ENCODE results near the gene SCD5.

The SCD5 gene

DNA sequence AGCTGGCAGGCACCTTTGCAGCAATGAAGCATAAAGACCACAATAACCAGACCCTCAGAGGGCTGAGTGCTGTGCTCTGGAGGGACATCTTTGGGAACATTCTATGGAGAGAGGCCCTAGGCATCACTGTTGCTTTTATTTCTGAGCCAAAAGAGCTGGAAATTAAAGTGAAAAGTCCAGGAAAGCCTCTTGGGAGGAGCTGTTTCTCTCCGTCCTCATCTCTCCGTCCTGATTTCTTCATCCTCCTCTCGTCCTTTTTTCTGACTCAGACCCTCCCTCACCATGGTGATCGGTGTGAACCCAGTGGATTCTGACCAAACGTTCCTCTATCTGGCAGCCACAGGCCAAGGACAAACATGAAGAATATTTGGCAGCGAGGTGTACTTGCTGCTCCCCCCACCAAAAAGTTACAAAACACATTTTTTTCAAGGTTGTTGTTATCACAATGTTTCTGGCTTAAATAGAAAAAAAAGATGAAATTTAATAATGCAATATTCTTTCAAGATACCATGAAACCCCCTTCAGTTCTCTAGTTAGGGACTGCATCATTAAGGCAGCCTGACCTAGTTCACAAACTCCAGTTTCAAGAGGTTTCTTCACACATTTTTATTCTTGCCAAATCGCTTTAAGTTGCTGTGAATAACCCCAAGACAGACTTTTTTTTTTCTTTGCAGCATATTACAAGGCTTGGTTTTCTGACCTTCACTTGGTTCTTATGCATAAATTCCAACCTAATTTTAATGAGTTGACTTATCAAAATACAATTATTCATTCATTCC, 80.2 kb downstream of the SCD5 start:
- DNase-seq, result no peak

DNA sequence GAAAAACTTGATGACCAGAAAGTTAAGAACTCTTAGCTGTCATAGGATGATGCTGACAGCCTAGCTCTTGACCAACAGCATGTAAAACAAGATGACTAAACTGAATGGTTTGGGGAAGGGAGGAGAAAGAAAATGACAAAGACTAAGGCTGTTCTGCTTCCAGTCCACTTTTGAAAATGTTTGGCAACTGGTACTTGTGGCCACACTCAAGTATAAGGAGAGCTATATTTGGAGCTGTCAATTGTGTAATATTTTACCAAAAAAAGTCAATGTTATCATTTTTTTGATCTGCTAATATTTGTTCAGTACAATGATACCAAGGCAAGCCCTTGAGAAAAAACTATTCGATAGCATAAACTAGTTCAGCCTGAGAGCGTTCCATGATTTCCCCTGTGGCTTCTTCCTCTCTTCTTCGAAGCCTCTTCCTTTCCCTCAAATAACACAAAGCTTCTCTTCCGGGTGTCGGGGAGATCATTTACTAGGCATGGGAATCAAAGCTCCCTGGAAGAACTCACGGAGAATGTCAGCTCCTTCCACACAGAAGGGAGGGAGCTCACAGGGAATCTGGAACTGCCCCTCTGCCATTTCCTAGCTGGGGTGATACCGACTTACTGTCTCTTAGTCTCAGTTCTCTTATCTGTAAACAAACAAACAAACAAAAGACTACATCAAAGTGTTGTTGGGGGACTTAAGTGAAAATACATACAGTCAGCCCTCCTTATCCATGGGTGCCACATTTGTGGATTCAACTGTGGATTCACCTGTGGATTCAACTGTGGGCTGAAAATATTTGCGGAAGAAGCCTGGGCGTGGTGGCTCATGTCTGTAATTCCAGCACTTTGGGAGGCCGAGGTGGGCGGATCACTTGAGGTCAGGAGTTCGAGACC, 82.6 kb downstream of the SCD5 start:
- DNase-seq, result no peak

DNA sequence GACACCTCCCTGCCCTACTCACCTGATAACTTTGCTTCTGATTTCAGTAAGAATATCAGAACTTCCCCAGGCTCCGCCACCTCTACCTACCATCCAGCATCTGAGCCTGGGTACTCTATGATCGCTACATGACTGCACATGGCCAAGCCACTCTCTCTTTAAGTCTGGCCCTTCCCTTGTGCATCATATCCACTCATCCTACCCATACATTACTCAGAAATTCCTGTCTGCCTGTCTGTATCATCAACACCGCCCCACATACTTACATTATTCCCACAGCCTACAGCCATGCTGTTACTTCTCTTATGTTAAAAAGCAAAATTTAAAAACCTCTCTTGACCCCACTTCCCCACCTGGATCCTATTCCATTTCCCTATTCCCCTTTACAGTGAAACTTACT, 84.7 kb downstream of the SCD5 start:
- DNase-seq, result no peak

DNA sequence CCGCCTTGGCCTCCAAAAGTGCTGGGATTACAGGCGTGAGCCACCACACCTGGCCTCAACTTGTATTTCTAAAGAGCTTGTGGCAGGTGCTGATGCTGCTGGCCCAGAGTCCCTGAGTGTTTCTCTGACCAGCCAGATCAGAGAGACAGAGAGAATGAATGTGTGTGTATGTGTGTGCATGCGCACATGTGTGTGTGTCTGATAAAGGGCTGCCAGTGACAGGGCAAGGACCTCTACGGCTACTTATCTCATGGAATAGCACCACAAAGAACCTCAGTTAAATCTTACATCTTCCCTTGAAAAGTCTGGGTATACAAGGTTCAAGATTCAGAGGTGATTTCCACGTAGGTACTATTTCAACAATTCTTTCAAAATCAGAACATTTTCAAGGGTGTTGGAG, 86.0 kb downstream of the SCD5 start:
- DNase-seq, result no peak

DNA sequence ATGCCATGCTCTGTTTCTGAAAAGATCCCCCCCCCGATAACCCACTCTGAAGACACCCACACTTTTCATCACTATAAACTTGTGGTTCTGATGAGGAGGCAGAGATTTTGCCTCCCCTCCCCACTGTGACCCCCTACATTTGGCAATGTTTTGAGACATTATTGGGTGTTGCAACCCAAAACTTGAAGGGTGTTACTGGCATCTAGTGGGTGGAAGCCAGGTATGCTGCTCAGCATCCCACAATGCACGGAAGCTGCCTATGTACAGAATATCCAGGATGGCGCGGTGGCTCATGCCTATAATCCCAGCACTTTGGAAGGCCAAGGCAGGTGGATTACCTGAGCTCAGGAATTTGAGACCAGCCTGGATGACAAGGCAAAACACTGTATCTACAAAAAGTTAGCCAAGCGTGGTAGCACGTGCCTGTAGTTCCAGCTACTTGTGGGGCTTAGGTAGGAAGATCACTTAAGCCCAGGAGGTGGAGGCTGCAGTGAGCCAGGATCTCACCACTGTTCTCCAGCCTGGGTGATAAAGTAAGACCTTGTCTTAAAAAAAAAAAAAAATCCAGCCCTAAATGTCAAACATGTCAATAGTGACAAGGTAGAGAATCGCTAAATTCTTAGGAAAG, 87.3 kb downstream of the SCD5 start:
- DNase-seq, result no peak

DNA sequence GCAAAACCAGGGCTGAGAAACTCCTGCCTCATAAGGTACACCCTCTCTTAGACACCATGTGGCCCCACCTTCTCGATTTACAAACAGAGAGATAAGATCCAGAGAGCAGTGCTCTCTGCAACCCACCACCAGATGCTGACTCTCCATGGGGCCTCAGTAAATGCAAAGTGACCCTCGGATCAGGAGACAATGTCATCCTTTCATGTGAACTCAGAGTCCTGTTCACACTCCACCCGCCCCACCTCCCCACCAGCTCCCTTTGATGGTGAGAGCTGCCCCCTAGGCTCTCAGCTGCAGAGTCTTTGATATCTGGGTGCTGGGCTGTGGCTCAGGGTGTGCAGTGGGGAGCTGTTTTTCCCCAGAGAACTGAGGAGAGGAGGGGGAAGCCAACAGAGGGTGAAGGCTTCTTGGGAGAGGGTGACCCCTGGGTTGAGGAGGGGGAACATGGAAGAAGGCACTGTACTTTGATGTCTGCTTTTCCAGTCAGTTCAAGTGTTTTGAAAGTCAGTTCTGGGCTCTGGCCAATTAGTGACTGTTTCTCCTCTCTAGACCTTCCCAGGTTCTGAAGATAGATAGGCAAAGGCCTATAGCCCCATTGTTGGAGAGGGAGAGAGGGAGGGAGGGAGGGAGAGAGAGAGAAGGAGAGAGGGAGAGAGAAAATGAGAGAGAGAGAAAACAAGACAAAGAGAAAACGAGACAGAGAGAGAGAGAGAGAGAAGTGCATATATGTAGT, 88.2 kb downstream of the SCD5 start:
- DNase-seq, result no peak

DNA sequence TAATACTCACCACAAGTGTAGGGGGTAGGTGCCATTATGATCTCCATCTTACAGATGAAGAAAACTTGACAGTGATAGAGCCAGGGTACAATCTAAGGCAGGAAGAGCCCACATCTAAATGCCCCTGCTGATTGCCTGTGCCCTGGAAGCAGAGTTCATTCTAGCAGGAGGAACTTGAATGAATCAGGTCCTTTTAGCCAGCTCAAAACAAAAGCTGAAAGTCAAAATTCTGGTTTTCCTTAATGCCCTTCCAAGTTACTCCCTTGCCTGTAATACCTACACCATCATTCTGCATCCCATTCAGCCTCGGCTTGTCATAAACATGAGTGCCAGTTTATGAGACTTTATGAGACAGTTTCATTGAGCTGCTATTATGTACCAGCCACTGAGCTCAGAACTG, 89.6 kb downstream of the SCD5 start:
- no peak for DNase-seq

DNA sequence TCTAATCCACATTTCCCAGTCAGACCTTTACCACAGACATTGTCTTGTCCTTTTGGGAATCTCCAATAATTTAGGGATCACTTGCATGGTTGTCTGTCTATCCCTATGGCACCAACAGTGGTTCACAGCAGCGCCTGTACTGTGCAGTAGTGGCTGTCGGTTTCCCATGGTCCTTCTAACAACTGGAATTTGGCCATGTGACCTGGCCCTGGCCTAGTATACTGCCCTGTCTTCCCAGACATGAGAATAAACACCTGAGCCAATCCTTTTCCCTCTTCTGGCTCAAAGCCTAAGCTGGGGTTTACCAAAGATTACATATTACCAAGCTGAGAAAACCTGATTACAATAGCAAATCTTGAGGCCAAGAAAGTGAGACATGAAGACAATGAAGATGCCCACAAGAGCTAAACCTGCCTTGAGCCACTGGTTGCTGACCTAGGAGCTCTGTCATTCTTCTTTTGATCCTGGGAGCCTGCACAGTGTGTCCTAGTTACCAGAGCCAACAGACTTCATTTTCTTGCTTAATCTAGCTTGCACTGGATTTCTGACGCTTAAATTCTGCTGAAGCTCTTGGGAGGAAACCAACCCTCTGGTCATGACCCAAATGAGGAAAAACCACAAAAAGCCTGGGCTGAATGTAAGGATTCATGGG, 92.1 kb downstream of the SCD5 start:
- DNase-seq, result no peak

DNA sequence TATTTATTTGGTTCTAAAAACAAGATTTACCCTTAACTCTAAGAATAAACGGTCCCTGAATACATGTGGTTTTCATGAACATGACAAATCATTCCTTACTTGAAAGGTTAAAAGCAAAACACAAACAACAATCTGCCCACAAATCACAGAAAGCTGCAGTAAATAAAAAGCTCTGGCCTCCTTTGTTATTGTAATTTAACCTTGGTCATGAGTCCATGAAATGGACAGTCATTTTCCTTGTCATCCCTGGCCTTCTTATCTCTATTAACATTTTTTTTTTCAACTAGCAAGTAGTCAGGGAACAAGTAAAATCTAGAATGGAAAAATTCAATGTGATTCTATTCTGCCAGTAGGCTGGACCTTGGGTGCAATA, 92.7 kb downstream of the SCD5 start:
- DNase-seq, result no peak

DNA sequence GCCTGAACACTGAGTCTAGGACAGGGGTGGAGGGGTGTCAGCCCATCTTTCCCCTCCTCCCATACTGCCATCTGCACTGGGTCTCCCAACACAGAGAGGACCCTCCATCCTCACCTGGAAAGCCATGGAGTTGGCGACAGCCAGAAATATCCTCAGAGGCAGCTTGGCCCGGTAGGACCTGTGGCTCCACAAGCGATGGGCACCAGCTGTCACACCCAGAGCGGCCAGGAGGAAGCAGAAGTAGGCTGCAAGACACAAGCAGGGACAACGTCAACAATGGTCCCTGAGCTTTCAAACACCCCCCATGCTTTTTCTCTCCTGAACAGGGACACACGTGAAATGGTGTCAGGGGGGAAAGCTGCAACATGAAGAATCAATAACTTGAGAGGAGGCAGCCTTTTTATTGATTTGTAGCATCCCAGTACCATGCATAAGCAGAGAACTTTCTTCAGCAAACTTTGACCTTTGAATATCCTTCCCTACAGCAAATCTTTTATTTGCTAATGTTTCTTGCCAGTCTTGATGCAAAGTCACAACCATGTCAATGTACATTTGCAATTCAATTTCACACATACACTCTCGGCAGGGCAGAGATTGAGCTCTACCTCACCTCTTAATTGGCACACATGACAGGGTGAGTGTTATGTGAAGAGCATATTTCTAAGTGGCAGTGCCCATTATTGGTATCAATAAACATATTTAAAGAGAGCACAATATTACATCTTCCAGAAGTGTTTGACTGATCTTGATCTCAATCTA, 93.2 kb downstream of the SCD5 start:
- no peak for DNase-seq

DNA sequence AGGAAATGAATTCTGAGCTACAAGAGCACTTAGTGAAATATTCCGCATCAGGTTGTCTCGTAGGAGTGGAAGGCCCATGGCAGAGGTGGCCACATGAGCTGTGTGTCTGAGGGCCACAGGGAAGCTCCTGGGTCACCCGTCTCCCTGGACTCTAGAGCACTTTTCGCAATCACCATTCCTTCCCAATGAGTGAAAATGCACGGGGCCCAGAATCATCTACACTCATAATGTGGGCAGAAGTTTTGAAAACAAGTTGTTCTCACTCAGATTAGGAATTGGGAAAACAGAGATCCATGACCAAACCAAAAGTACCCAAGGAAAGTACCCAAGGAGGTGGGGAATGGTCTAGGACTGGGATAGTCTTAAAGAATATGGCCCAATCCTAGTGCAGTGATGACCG, 94.4 kb downstream of the SCD5 start:
- no peak for DNase-seq

DNA sequence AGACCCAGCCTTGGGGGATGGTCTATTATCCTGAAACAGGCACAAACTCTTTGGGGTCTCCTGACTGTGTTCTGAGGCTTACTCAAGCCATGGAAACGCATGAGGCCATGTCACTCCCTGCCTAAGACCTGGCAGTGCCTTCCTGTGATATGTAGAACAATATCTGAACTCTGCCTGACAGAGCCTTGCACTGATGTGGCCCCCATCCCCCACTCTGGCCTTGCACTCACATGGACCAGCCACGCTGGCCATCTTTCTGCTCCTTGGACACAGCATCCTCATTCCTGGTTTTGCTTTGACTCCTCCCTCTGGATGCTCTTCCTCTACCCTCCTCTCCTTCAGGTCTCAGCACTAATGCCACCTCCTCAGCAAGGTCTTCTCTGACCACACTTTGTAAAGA, 100.2 kb downstream of the SCD5 start:
- DNase-seq, result no peak

DNA sequence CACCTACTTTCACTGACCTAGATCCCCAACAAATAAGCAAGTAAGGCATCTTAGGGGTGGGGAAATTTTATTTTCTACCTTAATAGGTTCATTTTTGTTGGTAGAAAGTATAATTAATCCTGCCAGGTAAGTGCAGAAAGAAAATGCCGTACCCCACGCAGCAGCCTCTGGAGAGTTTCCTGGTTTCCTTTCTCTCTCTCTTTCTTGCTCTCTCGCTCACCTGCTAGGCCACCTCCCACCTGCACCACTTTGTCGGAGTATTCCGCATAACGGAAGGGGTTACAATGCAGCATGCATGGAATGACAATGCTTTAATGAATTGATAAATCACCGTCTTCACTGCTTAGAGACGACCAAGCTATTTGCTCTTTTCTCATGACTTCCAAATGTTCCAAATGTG, 101.0 kb downstream of the SCD5 start:
- DNase-seq, result no peak

DNA sequence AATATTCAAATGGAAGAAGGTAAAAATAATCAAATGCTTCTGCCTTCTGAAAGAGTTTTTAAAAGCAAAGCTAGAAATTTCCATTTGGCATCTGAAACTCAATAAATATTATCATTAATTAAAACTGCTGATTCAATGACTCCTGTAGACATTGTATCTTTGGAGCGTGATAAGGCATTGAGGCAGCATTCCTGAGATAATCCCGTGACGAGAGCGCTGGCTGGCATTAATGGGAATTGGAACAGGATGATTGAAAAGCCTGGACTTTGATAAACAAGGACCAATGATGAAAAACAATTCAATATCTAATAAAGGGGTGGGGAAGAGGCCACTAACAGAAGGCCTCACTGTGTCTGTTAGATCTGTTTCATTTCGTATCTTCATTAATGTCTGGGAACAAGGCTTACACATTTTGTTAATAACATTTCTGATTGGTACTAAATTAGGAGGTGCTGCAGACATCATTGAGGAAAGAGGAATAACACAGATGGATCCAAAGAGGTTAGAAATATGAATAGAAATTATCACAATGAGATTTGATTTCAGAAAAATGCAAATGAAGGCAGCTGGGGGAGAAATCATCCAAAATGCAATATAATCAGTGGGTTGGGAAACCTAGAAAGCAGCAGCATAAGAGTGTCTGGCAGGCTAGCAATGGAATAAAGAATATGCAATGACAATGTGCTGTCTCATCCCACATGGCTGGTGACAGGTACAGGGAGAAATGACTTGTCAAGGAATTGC, 102.3 kb downstream of the SCD5 start:
- DNase-seq, result no peak

DNA sequence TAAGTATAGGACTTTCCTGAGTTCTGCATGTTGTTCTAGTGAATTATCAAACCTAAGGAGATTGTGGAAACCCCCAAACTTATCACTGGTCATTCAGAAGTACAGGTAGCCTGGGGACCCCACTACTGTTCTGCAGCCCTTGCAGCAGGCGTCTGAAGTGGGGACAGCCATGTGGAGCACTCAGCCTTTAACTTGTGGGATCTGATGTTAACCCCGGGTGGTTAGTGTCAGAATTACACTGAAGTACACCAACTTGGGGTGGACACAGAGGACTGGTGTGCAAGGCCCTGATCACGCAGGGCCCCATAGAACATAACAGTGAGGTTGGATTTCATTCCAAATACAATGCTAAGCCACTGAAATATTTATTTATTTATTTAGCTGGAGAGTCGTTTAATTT, 103.7 kb downstream of the SCD5 start:
- DNase-seq, result no peak

DNA sequence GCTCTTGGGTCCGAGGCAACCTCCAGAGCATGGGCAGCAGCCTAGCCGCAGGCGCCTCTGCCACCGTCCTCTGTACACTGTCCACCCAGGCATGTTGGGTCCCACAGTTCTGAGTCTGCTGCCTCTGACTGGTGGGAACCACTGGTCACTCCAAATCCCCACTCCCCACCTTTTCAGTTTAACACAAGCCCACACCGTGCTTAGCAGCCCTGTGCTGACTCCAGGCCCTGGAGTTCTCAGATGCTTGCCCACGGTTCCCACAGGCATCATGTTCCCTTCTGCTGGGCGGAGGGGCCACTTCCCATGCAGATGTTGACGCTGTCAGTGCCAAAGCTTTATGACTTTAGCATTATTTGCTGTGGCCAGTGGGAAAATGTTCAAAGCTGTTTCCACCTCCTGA, 104.5 kb downstream of the SCD5 start:
- DNase-seq, result no peak

DNA sequence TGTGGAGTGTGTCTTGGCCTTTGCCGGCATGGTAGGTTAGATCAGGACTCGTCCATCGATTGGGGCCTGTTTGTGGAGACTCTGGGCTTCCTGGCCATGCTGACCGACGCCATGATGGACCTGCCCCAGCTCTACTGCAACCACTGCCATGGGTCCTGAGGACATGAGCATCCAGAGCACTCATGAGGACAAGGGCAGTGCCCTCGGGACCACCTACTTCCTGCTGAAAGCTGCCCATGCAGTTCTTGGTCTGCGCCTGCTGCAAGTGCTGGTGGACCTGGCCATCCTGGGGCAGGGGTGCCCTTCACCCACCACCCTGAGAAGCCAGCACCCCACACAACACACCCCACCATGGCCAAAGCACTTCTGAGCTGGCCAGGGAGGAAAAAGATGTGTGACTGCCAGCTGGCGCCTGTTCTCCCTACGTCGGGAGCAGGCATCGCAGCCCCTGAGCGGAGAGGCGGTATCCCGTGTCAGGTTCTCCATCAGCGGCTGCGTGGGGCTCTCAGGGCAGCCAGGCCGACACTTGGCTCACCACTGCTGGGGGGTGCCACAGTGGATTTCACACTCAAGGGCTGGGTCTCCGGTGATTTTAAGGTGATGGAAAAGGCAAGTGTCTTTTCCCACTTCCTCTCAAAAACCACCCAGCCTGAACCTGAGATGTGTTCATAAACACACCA, 106.4 kb downstream of the SCD5 start:
- DNase-seq, result no peak

DNA sequence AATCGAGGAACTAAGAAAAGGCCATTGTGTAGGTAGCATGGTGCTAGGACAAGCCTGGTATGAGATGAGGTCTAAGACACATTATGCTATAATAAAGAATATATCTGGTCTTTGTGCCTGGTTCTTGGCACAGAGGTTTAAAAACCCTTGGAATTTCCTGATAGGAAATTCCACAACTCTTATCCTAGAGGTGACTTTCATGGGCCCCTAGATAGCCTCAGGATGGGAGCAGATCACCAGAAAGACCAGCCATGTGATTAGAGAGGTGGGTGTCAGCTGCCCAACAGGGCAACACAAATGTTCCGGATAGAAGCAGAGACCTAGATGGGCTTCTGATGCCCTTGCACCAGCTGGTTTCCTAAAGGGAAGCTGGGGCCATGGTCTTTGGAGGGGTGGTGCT, 107.2 kb downstream of the SCD5 start:
- no peak for DNase-seq

DNA sequence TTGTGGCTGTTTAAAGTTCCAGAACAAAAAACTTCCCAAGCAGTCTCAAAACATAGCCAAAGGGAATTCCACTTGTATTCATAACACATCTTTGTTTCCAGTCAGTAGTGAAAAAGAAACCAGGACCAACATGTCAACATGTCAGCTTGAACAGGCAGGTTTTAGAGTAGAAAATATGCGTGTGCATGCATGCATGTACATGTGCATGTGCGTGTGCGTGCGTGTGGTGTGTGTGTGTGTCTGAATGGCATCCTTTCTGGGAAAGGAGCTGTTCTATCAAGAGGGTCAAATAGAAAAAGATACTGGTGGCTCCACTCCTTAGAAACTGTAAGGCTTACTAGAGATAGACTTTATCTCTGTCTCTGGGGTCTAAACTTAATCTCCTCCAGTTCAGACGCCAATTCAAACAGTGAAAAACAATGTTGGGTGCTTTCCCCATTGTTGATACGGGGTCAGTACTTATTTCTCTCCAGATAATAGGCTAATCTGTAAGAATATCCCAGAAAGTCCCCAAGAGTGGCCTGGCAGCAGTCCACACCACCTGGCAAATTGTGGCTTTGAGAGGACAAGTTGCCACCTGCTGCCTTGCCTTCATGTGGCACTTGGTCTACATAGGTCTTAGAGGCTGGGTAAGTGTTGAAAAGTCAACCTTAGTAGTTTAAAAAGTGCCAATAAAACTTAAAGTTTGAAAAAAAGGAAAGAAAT, 110.4 kb downstream of the SCD5 start:
- DNase-seq, result no peak

DNA sequence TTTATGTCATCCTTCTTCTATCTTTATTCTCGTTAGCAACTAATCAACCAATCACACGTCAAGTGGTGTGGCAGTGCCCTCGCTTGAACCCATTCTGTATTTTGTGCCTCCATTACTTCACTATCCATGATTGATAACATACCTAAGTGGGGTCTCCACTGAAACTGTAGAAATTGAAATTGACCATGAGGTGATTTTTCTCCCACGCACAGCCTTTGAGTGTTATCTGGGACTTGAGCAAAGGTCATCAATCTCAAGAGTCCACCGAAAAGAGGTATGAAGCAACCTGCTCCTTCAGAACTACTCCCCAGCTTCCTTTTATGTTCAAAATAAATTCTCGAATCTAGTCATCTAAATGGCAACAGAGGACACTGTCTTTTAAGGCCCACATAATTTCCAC, 111.1 kb downstream of the SCD5 start:
- DNase-seq, result no peak
